ENCODE results near the gene DPP6.

The DPP6 gene

GRCh38 chr7:154512121-154512833, 460.1 kb downstream of the DPP6 start:
- Histone ChIP-seq H3K27me3 (ENCODE audit: insufficient read depth, low read length) (no peaks in the 10 kb centered on the region), H2AFZ (ENCODE audit: low read depth, low read length) (no peak overlapping the region), H3K9me3 (ENCODE audit: low read length) (no peaks in the 10 kb centered on the region), H3K4me1 (ENCODE audit: insufficient read depth, low read length) (no peaks in the 10 kb centered on the region), H3K36me3 (ENCODE audit: insufficient read depth, low read length) (no peaks in the 10 kb centered on the region), H3K4me3 (ENCODE audit: low read length) (no peak overlapping the region)

DNA sequence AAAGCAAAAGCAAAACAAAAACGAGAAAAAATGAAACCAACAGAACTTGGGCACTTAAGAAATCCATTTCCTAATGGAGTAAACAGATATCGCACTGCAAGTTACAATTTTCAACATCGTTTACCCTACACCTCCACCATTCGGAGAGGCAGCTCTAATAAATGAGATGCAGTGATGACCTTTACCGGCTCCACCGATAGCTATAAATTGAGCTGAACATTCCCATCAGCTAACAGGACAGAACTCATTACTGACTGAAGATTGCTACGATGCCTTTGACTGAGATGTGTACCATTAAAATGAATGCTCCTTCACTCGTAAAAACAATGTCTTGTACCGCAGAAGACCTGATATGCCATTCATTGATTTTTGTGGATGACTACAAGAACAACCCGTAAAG, 465.6 kb downstream of the DPP6 start:
- Histone ChIP-seq H3K36me3 (ENCODE audit: insufficient read depth, low read length) (no peaks in the 10 kb centered on the region), H3K27me3 (ENCODE audit: insufficient read depth, low read length) (no peaks in the 10 kb centered on the region), H3K4me1 (ENCODE audit: insufficient read depth, low read length) (no peaks in the 10 kb centered on the region), H3K9me3 (ENCODE audit: low read length) (no peaks in the 10 kb centered on the region), H2AFZ (ENCODE audit: low read depth, low read length) (no peak overlapping the region), H3K4me3 (ENCODE audit: low read length) (no peak overlapping the region)

GRCh38 chr7:154519229-154519628, 467.0 kb downstream of the DPP6 start:
- no peaks in the 10 kb centered on the region for H3K4me1 ChIP-seq (ENCODE audit: insufficient read depth, low read length)

GRCh38 chr7:154530136-154530535, 477.9 kb downstream of the DPP6 start:
- Histone ChIP-seq H2AFZ (ENCODE audit: low read depth, low read length) (no peak overlapping the region), H3K4me1 (ENCODE audit: insufficient read depth, low read length) (no peaks in the 10 kb centered on the region), H3K9me3 (ENCODE audit: low read length) (no peaks in the 10 kb centered on the region), H3K36me3 (ENCODE audit: insufficient read depth, low read length) (no peaks in the 10 kb centered on the region), H3K27me3 (ENCODE audit: insufficient read depth, low read length) (no peaks in the 10 kb centered on the region), H3K4me3 (ENCODE audit: low read length) (no peak overlapping the region)

More at GRCh38 chr7:154519229-154519628, 467.0 kb downstream of the DPP6 start:
- Histone ChIP-seq H3K36me3 (ENCODE audit: insufficient read depth, low read length) (no peaks in the 10 kb centered on the region), H2AFZ (ENCODE audit: low read depth, low read length) (no peak overlapping the region), H3K27me3 (ENCODE audit: insufficient read depth, low read length) (no peaks in the 10 kb centered on the region), H3K4me3 (ENCODE audit: low read length) (no peak overlapping the region), H3K9me3 (ENCODE audit: low read length) (no peaks in the 10 kb centered on the region)

- Histone ChIP-seq H3K36me3 (ENCODE audit: insufficient read depth, low read length) (no peaks in the 10 kb centered on the region), H3K4me1 (ENCODE audit: insufficient read depth, low read length) (no peaks in the 10 kb centered on the region), H2AFZ (ENCODE audit: low read depth, low read length) (no peak overlapping the region), H3K27me3 (ENCODE audit: insufficient read depth, low read length) (no peaks in the 10 kb centered on the region), H3K9me3 (ENCODE audit: low read length) (no peaks in the 10 kb centered on the region), H3K4me3 (ENCODE audit: low read length) (no peak overlapping the region)
Measured at GRCh38 chr7:154532771-154533170, 480.6 kb downstream of the DPP6 start.

DNA sequence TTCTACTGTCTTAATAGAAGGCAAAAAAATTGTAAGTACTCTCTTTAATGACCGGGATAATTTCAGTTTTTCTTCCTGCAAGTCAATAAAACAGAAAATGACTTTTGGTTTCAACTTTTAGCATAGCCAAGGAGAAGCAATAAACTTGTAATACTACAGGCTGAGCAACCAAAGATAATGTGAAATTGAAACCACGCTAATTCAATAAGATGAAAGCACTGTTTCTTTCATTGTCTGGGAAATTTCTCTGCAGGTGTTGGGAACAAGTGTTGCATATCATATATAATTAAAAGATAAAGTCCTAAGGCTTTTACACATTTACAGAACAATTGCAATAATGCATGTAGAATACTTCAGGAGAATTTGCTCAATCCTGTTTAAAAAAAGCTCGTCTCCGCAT, 488.4 kb downstream of the DPP6 start:
- Histone ChIP-seq H3K36me3 (ENCODE audit: insufficient read depth, low read length) (no peaks in the 10 kb centered on the region), H3K4me1 (ENCODE audit: insufficient read depth, low read length) (no peaks in the 10 kb centered on the region), H2AFZ (ENCODE audit: low read depth, low read length) (no peak overlapping the region), H3K9me3 (ENCODE audit: low read length) (no peaks in the 10 kb centered on the region), H3K27me3 (ENCODE audit: insufficient read depth, low read length) (no peaks in the 10 kb centered on the region), H3K4me3 (ENCODE audit: low read length) (no peak overlapping the region)

DNA sequence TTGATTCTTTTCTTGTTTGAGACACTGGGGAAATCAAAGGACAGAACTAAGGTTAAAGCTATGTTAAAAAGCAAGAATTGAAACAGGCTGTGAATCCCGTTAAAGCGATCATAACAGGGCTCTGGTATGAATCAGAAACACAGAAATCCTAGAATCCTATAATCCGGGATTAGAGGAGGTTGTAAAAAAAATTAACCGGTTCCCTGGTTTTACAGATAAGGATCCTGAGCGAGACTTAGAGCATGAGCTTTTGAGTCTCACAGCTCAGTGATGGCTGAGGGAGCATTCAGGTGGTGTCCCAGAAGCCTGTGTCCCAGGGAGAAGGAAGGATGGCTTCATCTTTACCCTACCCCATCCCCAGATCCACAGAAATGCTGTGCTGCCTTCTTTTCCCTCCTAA, 489.4 kb downstream of the DPP6 start:
- no peak overlapping the region for H2AFZ ChIP-seq (ENCODE audit: low read depth, low read length)
- H3K9me3 ChIP-seq (ENCODE audit: low read length): no peaks in the 10 kb centered on the region
- H3K4me3 ChIP-seq (ENCODE audit: low read length): no peak overlapping the region
- H3K4me1 ChIP-seq (ENCODE audit: insufficient read depth, low read length): no peaks in the 10 kb centered on the region
- H3K36me3 ChIP-seq (ENCODE audit: insufficient read depth, low read length): no peaks in the 10 kb centered on the region
- H3K27me3 ChIP-seq (ENCODE audit: insufficient read depth, low read length): no peaks in the 10 kb centered on the region

DNA sequence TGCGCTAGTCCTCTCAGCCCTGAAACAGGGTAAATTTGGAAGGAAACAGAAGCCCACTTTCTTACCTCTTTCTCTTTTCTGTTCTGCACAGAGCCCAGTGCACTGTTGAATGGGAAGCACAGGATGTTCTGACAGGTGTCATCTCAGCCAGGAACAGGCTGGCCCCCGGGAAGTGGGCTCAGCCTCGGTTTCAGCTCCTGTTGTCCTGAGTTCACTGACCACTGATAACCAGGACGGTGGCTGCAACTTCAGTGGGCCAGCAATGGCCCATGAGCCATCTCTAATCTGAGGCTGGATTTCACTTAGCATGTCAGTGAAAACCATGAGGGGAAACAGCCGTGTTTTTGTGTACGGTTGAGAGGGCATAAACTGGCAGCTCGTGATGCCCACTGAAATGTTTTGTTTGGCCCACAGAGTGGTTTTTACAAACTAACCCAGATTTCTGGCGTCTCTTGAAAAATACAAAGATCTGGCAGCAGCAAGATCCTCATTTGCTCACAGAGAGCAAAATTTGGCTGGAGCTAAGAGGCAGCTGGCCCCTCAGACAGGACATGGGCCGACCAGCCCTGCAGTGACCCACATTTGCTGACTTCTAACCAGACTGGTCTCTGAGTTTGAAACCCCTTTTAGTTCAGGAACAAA, 494.9 kb downstream of the DPP6 start:
- Histone ChIP-seq H3K27me3 (ENCODE audit: insufficient read depth, low read length) (peaks cover 2% of the 10 kb centered on the region), H3K4me3 (ENCODE audit: low read length) (no peak overlapping the region), H3K36me3 (ENCODE audit: insufficient read depth, low read length) (no peaks in the 10 kb centered on the region), H3K9me3 (ENCODE audit: low read length) (no peaks in the 10 kb centered on the region), H2AFZ (ENCODE audit: low read depth, low read length) (no peak overlapping the region), H3K4me1 (ENCODE audit: insufficient read depth, low read length) (no peaks in the 10 kb centered on the region)

DNA sequence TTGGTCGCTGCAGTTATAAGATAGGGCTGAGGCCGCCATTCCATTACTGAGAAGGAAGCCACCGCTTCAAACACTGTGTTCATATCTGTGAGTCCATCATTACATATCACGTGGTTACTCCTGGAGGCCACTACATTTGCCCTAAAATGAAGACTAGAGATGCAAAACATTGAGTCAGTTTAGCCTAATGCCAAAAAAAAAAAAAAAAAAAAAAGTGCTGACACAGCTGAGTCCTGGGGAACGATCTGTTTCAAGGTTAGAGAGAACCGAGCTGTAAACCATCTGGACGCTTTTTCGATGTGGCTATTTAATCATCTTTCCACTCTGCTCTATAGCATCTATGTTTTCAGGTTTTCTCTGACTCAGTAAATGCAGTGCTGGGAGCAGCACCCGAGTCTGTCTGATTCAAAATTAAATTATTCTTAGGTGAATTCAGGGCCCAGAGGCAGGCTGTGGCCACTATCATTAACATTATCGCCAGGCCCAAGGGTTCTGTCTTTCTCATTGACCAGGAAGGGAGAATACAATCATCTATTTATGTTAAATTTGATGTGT, 501.6 kb downstream of the DPP6 start:
- H3K27me3 ChIP-seq (ENCODE audit: insufficient read depth, low read length): no peaks in the 10 kb centered on the region
- H2AFZ ChIP-seq (ENCODE audit: low read depth, low read length): no peak overlapping the region
- H3K9me3 ChIP-seq (ENCODE audit: low read length): no peaks in the 10 kb centered on the region
- no peaks in the 10 kb centered on the region for H3K36me3 ChIP-seq (ENCODE audit: insufficient read depth, low read length)
- H3K4me3 ChIP-seq (ENCODE audit: low read length): no peak overlapping the region
- H3K4me1 ChIP-seq (ENCODE audit: insufficient read depth, low read length): no peaks in the 10 kb centered on the region

- no peaks in the 10 kb centered on the region for H3K36me3 ChIP-seq (ENCODE audit: insufficient read depth, low read length)
- H3K27me3 ChIP-seq (ENCODE audit: insufficient read depth, low read length): no peaks in the 10 kb centered on the region
- H3K4me1 ChIP-seq (ENCODE audit: insufficient read depth, low read length): no peaks in the 10 kb centered on the region
- H2AFZ ChIP-seq (ENCODE audit: low read depth, low read length): no peak overlapping the region
- H3K9me3 ChIP-seq (ENCODE audit: low read length): no peaks in the 10 kb centered on the region
- no peak overlapping the region for H3K4me3 ChIP-seq (ENCODE audit: low read length)
Measured at GRCh38 chr7:154559454-154559853, 507.3 kb downstream of the DPP6 start.

DNA sequence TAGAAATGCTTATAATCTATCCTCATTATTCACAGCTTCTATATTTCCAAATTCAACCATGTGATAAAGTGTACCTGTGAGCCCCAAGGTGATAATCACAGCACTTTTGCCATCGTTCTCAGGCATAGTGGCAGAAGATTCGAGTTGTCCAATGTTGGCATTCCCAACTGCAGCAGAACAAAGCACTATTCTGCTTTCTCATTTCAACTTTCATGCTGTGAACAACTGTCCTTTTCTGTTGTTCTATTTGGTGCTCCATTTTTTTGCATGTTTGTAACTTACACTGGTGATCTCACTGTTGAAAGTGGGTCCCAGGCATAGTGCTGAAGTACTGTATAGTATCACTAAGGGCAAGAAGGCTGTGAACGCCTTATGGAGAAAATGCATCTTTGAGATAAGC, 512.5 kb downstream of the DPP6 start:
- no peak overlapping the region for H3K4me3 ChIP-seq (ENCODE audit: low read length)
- no peaks in the 10 kb centered on the region for H3K36me3 ChIP-seq (ENCODE audit: insufficient read depth, low read length)
- no peaks in the 10 kb centered on the region for H3K9me3 ChIP-seq (ENCODE audit: low read length)
- no peaks in the 10 kb centered on the region for H3K4me1 ChIP-seq (ENCODE audit: insufficient read depth, low read length)
- no peak overlapping the region for H2AFZ ChIP-seq (ENCODE audit: low read depth, low read length)
- H3K27me3 ChIP-seq (ENCODE audit: insufficient read depth, low read length): no peaks in the 10 kb centered on the region

- Histone ChIP-seq H3K9me3 (ENCODE audit: low read length) (no peaks in the 10 kb centered on the region), H3K4me1 (ENCODE audit: insufficient read depth, low read length) (no peaks in the 10 kb centered on the region), H3K27me3 (ENCODE audit: insufficient read depth, low read length) (no peaks in the 10 kb centered on the region), H2AFZ (ENCODE audit: low read depth, low read length) (no peak overlapping the region), H3K36me3 (ENCODE audit: insufficient read depth, low read length) (no peaks in the 10 kb centered on the region), H3K4me3 (ENCODE audit: low read length) (no peak overlapping the region)
Measured at GRCh38 chr7:154566877-154567276, 514.7 kb downstream of the DPP6 start.

DNA sequence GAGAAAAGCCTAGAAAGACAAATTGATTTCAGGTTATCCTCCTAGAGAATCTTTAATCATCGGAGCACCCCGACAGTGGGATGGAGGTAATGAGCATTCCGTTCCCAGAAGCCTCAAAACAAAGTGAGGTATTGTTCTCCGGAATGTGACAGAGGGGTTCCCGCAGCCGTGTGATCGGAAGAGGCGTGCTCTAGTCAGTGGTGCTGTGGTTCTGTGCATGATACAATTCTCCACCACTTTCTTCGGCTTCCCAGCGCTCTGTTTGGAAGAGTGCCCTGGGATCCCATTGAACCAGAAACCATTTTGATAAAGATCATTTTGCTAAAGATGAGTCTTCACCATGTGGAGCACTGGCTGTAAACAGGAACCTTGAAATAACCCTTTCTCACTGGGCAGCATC, 516.1 kb downstream of the DPP6 start:
- H3K4me3 ChIP-seq (ENCODE audit: low read length): no peak overlapping the region
- no peaks in the 10 kb centered on the region for H3K27me3 ChIP-seq (ENCODE audit: insufficient read depth, low read length)
- H2AFZ ChIP-seq (ENCODE audit: low read depth, low read length): no peak overlapping the region
- H3K36me3 ChIP-seq (ENCODE audit: insufficient read depth, low read length): no peaks in the 10 kb centered on the region
- no peaks in the 10 kb centered on the region for H3K4me1 ChIP-seq (ENCODE audit: insufficient read depth, low read length)
- no peaks in the 10 kb centered on the region for H3K9me3 ChIP-seq (ENCODE audit: low read length)
